Myocyte (in vitro differentiated cells): Measurements from ENCODE around the gene ICA1L. TPM values are rescaled to one million over a fixed set of nuclear protein-coding genes. Genes with fewer than 3 reads are reported as not detected.
"Not testable (repeated sequence)": the region's sequence is repeated elsewhere in the genome, so short reads cannot be mapped to it uniquely, and the experiment has no call there.

Experiments
- DNase-seq: peaks from one replicate; pipeline ENCODE4 v3.0.0-alpha.2; 2012; ENCODE audit warnings: low read depth
- total RNA-seq: library from RNA; depleted of rRNA; stranded (reverse); fragments of >200 nt; gene quantifications from 2 replicates; pipeline ENCODE4 v1.2.3, GENCODE V29; 2014

Gene ICA1L
- total RNA-seq, 1 donor from 2014 or later, result 4.7 TPM

GRCh38 chr2:202847693-202848524 is 23.7 kb downstream of the ICA1L start:
- no peak for DNase-seq

GRCh38 chr2:202844656-202845055 is 26.9 kb downstream of the ICA1L start:
- no peak for DNase-seq

- no peak for DNase-seq
These were observed 28.9 kb downstream of the ICA1L start for GRCh38 chr2:202842690-202843089.

GRCh38 chr2:202841090-202841867 is 30.3 kb downstream of the ICA1L start:
- DNase-seq, result no peak

GRCh38 chr2:202831242-202832220 is 40.0 kb downstream of the ICA1L start:
- peak; percentile 70 for DNase-seq

- DNase-seq, result no peak
These were observed 46.7 kb downstream of the ICA1L start for GRCh38 chr2:202824901-202825300.

- DNase-seq, result peak; percentile 22
These were observed 49.2 kb downstream of the ICA1L start for GRCh38 chr2:202822411-202822810.

GRCh38 chr2:202821206-202822160 is 50.1 kb downstream of the ICA1L start:
- DNase-seq, result no peak

- DNase-seq, result no peak
These were observed 53.2 kb downstream of the ICA1L start for GRCh38 chr2:202818321-202818720.

GRCh38 chr2:202817771-202818170 is 53.8 kb downstream of the ICA1L start:
- DNase-seq, result no peak

GRCh38 chr2:202815548-202816360 is 55.8 kb downstream of the ICA1L start:
- peak; percentile 48 for DNase-seq

- DNase-seq, result no peak
These were observed 57.3 kb downstream of the ICA1L start for GRCh38 chr2:202814226-202814625.

GRCh38 chr2:202813387-202813786 is 58.2 kb downstream of the ICA1L start:
- no peak for DNase-seq

- DNase-seq, result no peak
These were observed 62.8 kb downstream of the ICA1L start for GRCh38 chr2:202808754-202809153.

GRCh38 chr2:202807431-202808138 is 64.0 kb downstream of the ICA1L start:
- peak; percentile 77 for DNase-seq

GRCh38 chr2:202805911-202806310 is 65.7 kb downstream of the ICA1L start:
- DNase-seq, result not testable (repeated sequence)

GRCh38 chr2:202797944-202798343 is 73.6 kb downstream of the ICA1L start:
- DNase-seq, result no peak

- DNase-seq, result peak; percentile 8
These were observed 80.9 kb downstream of the ICA1L start for GRCh38 chr2:202790676-202791075.
